Measurements from ENCODE around the gene CAV1.
"Not testable (repeated sequence)": the region's sequence is repeated elsewhere in the genome, so short reads cannot be mapped to it uniquely, and the experiment has no call there.

The CAV1 gene

GRCh38 chr7:116582164-116582732, 57.4 kb downstream of the CAV1 start:
- DNase-seq (ENCODE audit: low read depth in 2 of 2) = no peak

GRCh38 chr7:116582806-116583444, 58.1 kb downstream of the CAV1 start:
- DNase-seq (ENCODE audit: low read depth in 2 of 2) = no peak

GRCh38 chr7:116583653-116584052, 58.8 kb downstream of the CAV1 start:
- DNase-seq (ENCODE audit: low read depth in 2 of 2) = no peak

GRCh38 chr7:116584721-116585120, 59.9 kb downstream of the CAV1 start:
- DNase-seq (ENCODE audit: low read depth in 2 of 2) = no peak

GRCh38 chr7:116585392-116585791, 60.6 kb downstream of the CAV1 start:
- DNase-seq (ENCODE audit: low read depth in 2 of 2) = no peak

- no peak for DNase-seq (ENCODE audit: low read depth in 2 of 2)
These were observed 61.1 kb downstream of the CAV1 start for GRCh38 chr7:116585967-116586366.

- not testable (repeated sequence) for DNase-seq (ENCODE audit: low read depth in 2 of 2)
These were observed 62.4 kb downstream of the CAV1 start for GRCh38 chr7:116587200-116587599.

GRCh38 chr7:116588225-116588624, 63.4 kb downstream of the CAV1 start:
- no peak for DNase-seq (ENCODE audit: low read depth in 2 of 2)

- no peak for DNase-seq (ENCODE audit: low read depth in 2 of 2)
These were observed 64.1 kb downstream of the CAV1 start for GRCh38 chr7:116588641-116589594.

- DNase-seq (ENCODE audit: low read depth in 2 of 2) = no peak
These were observed 66.6 kb downstream of the CAV1 start for GRCh38 chr7:116591202-116592040.

GRCh38 chr7:116592041-116592355, 67.2 kb downstream of the CAV1 start:
- DNase-seq (ENCODE audit: low read depth in 2 of 2) = no peak

- no peak for DNase-seq (ENCODE audit: low read depth in 2 of 2)
These were observed 67.6 kb downstream of the CAV1 start for GRCh38 chr7:116592445-116592844.

GRCh38 chr7:116593359-116594075, 68.7 kb downstream of the CAV1 start:
- no peak for DNase-seq (ENCODE audit: low read depth in 2 of 2)

- no peak for DNase-seq (ENCODE audit: low read depth in 2 of 2)
These were observed 70.2 kb downstream of the CAV1 start for GRCh38 chr7:116595063-116595462.

- no peak for DNase-seq (ENCODE audit: low read depth in 2 of 2)
These were observed 72.5 kb downstream of the CAV1 start for GRCh38 chr7:116597384-116597783.

GRCh38 chr7:116598278-116598677, 73.4 kb downstream of the CAV1 start:
- no peak for DNase-seq (ENCODE audit: low read depth in 2 of 2)

- no peak for DNase-seq (ENCODE audit: low read depth in 2 of 2)
These were observed 74.0 kb downstream of the CAV1 start for GRCh38 chr7:116598861-116599260.

- DNase-seq (ENCODE audit: low read depth in 2 of 2) = no peak
These were observed 76.6 kb downstream of the CAV1 start for GRCh38 chr7:116601426-116601825.

- no peak for DNase-seq (ENCODE audit: low read depth in 2 of 2)
These were observed 82.5 kb downstream of the CAV1 start for GRCh38 chr7:116607299-116607698.

GRCh38 chr7:116610210-116610609, 85.4 kb downstream of the CAV1 start:
- no peak for DNase-seq (ENCODE audit: low read depth in 2 of 2)

GRCh38 chr7:116610721-116611120, 85.9 kb downstream of the CAV1 start:
- no peak for DNase-seq (ENCODE audit: low read depth in 2 of 2)
